COLO829 (cell line): Measurements from ENCODE around the gene ZNF362.

Experiments used
- DNase-seq: peaks from one replicate; pipeline ENCODE4 v3.0.0; 2012; ENCODE audit warnings: low spot score

ZNF362 gene

GRCh38 chr1:33268927-33269610, 12.8 kb downstream of the ZNF362 start:
- no peak for DNase-seq

GRCh38 chr1:33269621-33270020, 13.3 kb downstream of the ZNF362 start:
- DNase-seq = no peak

GRCh38 chr1:33270379-33270778, 14.1 kb downstream of the ZNF362 start:
- no peak for DNase-seq

- DNase-seq = no peak
These were observed 14.6 kb downstream of the ZNF362 start for GRCh38 chr1:33270808-33271465.

DNA sequence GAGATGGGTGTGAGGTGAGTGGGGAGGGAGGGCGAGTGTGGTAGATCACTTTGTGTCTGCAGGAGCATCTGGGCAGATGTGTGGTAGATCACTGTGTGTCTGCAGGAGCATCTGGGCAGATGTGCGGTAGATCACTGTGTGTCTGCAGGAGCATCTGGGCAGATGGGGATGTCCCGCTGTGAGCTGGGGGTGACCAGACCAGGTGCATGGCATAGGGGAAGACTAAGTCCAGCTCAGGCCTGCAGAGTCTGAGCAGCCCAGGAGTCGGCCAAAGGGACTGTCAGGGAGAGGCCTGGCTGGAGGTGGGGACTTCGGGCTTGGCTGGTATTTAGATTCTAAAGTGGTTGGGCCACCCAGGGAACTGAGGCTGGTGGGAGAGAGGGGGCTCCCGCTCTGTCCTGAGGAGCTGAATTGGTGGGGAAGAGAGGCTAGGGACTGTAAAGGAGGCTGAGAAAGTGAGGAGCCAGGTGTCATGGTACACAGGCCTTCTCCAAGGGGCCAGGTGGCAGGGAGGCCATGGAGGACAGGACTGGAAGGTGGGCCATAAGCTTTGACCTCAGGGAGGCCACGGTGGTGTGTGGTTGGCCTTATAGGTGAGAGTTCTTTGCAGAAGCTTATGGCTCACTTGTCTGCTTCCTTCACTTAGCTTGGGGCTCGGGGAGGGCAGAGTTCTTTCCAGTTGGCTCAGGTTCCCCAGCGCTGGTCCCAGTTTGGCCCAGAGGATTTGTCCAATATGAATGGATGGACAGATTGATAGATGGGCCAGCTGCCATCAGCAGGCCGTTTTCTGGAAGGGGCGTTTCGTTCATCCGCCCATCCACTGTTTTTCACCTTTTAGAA, 15.6 kb downstream of the ZNF362 start:
- DNase-seq = no peak

DNA sequence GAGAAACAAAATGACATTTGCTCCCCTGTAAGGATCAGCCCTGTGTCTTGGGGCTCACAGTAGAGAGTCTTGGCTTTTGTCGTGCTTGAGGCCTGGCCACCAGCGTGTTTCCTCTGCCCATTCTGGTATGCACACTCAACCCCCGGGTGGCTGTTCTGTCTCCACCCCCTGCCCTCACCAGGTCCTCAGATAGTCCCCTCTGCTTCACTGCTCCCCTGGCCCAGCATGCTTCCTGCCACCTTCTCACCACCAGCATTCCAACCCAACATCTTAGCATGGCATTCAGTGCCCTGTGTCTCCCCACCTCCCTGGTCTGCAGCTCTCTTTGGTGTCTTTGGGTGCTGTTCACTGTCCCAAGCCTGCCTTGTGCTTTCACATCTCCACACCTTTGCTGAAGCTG, 16.2 kb downstream of the ZNF362 start:
- DNase-seq = no peak

GRCh38 chr1:33272930-33273329, 16.6 kb downstream of the ZNF362 start:
- no peak for DNase-seq

DNA sequence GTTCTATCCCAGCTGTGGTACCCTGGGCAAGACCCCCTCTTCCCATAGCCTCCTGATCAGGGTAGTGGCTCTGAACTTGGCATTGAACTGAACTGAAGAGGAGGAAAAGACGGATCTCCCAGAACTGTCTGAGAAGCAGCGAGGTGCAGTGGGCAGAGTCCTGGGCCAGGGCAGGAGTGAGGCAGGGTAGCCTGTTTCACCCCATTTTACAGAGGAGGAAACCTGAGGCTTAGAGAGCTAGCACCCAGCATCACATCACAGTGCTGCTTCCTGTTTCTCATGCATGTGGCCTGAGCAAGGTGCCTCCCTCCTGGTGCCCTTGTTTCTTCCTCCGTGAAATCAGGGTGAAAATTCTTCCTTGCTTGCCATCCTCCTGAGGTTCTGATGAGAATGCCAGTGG, 17.1 kb downstream of the ZNF362 start:
- DNase-seq = no peak

- no peak for DNase-seq
These were observed 17.7 kb downstream of the ZNF362 start for GRCh38 chr1:33273961-33274371.

DNA sequence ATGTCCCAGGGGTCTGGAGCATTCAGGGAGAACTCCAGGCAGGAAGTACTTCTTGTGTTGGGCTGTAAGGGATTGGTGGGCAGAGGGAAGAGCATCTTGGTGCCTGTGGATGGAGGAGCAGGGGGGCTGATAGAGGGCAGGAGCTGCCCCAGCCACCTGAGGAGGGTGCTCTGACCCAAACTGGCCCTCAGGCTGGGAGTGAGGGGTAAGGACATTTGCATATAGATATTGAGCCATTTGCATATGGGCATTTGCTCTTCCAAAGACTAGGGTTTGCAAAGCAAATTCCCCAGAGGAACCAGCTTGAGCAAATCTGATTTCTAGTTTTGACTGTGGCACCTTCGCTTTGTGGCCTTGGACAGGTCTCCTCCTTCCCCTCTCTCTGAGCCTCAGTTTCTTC, 18.2 kb downstream of the ZNF362 start:
- DNase-seq = no peak

- no peak for DNase-seq
These were observed 18.9 kb downstream of the ZNF362 start for GRCh38 chr1:33275195-33275594.

GRCh38 chr1:33275706-33276572, 19.6 kb downstream of the ZNF362 start:
- no peak for DNase-seq

GRCh38 chr1:33276573-33277298, 20.4 kb downstream of the ZNF362 start:
- no peak for DNase-seq

DNA sequence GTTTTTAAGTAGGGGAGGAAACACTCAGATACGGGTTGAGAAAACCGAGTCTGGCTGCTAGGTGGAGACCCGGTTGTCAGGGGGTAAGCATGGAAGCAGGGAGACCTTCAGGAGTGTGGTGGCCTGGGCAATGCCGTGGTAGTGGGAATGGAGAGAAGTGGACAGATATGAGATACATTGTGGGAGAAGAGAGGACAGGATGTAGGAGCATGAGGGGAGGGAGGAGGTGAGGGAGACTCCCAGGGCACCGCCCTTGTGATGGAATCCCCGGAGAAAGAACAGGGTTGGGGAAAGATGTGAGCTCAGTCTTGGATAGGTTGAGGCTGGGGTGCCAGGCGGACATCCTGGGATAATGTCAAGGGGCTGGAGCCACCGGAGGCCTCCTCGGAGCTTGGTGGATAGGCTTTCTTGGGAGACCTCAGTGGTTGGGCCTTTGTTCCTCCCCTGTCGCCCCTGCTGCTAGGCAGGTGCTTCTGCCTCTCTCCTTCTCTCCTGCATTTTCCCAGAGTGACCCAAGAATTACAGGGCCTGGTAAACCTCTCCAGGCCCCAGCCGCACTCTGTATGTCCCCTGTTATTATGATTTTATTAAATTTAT, 21.3 kb downstream of the ZNF362 start:
- DNase-seq = no peak

GRCh38 chr1:33280091-33280661, 23.9 kb downstream of the ZNF362 start:
- no peak for DNase-seq

- DNase-seq = no peak
These were observed 25.4 kb downstream of the ZNF362 start for GRCh38 chr1:33281554-33282303.

- no peak for DNase-seq
These were observed 26.5 kb downstream of the ZNF362 start for GRCh38 chr1:33282791-33283190.

GRCh38 chr1:33284049-33284448, 27.8 kb downstream of the ZNF362 start:
- no peak for DNase-seq

DNA sequence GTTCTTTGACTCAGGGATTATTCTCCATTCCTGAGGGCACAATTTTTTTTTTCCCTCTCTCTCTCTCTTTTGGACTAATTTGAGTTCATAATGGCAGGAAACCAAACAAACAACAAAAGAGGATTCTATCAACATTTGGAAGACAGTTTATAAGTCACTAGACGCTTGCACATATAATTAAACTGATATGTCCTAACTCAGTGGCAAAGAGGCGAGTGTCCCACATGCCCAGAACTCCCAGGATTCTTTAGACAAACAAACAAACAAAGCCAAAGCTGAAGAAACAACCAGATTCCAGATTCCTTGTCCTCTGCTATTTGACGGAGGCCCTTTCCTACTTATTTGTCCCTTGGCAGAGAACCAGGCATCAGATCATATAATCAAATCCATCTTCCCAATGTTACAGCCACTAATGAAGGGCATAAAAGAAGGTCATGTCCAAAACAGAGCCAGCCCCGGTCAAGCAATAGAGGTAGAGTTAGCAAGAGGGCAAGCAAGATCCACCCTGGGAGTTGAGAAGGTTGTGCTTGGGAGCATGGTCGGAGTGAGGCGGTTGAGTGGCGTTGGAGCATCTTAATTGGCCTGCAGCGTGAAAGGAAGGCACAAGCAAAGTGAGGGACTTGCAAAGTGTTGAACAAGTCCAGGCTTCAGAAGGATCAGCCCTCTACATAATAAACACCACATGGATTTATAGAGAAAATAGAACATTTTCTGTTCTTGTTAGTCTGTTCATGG, 30.3 kb downstream of the ZNF362 start:
- no peak for DNase-seq
